DMS53 treated with DMSO at 0.1 percent for 48 hours (cell line): Measurements from ENCODE around the gene RGS3.

ENCODE experiments used
- DNase-seq: peaks from one replicate; lab custom pipeline; 2025; ENCODE audit not compliant: unreplicated experiment; lab: John Stamatoyannopoulos, UW

Gene RGS3

DNA sequence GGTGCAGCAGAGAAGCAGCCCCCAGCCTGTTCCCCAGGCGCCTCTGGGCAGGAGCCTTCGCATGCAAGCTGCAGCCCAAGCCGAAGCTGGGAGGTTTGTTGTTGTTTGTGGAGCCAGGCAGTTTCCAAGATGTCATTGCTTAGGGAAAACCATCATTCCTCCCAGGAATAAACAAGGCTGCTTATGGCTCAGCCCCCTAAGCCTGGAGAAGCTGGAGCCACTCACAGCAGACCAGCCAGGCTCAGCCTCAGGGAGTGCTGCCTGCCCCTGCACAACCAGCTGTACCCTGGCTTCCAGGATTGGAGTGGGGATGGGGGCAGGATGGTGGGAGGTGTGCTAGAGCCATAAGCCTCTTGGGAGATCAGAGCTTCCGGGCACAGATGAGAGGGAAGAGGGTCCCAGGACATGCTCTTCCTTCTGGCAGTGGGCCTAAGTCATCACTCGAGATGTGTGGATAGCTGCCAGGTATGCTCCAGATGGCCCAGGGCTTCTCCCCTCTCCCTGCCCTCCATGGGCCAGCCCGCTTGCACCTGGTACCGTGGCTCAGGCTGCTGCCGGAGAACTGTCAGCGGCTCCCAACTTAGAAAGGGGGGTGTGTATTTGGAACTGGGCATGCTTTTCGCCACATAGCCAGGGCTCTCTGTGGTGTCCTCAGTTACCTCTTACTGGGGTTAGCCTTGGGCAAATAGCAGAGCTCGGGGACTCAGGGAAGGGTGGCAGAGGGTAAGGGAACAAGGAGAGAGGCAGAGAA lies 105.2 kb downstream of the RGS3 start:
- DNase-seq, result no peak

DNA sequence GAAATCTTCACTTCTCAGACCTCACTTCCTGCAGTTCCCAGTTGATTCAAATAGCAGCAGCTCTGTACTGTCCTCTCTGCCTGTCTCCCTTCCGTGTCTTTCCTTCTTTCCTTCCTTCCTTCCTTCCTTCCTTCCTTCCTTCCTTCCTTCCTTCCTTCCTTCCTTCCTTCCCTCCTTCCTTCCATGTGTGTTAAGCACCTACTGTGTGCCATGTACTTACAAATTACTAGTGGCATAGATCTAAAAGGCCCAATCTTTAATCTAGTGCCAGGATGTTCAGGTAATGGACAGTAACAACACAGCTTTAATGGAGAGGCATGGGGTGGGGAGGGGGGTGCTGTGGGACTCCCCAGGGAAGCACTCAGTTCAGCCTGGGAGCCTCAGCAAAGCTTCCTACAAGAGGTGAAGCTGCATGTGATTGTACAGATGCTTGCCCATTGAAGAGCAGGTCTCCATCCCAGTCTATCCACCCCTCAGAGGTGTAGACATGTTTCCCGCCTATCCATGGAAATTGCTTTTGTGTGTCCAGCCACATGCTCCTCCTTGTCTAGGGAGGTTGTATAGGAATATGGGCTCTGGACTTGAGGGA lies 106.0 kb downstream of the RGS3 start:
- no peak for DNase-seq

DNA sequence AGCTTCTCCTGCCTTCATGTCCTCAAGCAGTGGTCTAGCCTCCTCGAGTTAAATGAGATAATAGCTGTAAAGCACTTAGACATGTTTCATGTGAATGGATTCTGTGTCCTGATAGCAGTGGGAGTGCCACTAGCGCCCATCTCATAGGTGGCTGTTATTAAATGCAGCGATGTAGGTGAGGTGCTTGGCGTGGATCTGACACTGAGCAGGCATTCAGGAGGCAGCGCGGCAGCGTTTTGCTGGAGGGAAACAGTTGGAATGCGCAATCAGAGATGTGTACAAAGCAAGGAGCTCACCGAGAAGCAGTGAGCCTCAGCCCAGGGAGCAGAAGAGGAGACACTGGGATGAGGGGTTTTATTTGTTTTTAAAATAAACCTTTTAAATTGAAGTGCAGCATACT lies 106.6 kb downstream of the RGS3 start:
- DNase-seq, result no peak

DNA sequence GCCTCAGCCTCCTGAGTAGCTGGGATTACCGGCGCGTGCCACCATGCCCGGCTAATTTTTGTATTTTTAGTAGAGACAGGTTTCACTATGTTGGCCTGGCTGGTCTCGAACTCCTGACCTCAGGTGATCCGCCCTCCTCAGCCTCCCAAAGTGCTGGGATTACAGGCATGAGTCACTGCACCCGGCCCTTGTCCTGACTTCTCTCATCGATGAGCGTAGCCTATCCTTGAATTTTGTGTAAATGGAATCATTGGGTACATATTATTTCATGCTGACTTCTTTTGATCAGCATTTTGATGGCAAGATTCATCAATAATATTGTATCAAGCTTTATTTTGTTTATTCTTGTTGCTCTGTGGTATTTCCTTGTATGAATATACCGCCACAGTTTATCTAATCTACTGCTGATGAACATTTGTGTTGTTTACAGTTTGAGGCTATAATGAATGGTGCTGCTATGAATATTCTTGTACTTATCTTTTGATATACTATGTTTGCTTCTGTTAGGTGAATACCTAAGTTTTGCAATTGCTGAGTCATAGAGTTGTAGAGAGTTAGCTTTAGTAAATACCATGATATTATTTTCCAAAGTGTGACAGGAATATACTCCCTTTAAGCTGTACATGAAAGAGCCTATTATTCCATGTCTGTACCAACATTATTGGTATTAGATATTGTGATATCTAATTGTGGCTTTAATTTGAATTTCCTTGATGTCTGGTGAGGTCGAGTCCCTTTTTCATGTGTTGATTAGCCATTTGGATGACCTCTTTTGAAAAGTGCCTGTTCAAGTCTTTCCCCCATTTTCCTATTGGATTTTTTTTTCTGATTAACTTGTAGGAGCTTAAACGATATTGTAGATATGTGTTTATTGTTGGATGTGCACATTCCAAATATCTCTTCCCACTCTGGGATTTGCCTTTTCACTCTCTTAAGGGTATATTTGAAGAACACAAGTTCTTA lies 107.5 kb downstream of the RGS3 start:
- no peak for DNase-seq

DNA sequence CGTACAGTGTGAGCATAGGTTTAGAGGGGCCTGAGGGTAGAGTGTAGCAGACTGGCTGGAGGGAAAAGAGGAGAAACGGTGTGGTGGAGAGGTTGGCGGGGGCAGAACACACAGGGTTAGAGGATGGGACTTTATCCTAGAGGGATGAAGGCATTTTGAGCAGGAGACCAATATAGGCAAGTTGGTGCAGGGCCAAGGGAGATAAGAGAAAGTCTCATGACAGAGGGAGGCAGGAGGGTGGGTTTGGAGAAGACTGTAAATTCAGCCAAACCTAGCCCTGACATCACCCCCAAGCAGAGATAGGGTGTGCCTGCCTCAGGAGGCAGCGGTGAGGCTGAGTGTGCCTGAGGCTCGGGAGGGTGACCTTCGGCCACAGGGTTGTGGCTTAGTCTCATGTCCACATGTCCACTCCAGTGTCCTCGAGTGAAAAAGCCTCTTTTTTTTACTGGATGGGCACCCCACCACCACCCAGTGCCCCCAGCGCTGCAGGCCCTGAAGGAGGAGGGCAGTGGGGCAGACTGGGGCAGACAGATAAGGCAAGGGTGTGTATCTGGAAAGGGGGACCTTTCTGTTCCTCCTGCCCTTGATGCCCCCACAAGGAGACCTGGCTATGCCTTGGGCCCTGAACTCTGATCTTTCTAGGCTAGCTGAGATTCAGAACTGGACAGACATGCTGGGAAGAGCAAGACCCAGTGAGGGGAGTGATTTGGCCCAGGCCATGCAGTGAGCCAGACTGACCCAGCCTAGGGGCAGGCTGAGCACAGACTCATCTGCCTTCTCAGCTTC lies 108.7 kb downstream of the RGS3 start:
- no peak for DNase-seq

DNA sequence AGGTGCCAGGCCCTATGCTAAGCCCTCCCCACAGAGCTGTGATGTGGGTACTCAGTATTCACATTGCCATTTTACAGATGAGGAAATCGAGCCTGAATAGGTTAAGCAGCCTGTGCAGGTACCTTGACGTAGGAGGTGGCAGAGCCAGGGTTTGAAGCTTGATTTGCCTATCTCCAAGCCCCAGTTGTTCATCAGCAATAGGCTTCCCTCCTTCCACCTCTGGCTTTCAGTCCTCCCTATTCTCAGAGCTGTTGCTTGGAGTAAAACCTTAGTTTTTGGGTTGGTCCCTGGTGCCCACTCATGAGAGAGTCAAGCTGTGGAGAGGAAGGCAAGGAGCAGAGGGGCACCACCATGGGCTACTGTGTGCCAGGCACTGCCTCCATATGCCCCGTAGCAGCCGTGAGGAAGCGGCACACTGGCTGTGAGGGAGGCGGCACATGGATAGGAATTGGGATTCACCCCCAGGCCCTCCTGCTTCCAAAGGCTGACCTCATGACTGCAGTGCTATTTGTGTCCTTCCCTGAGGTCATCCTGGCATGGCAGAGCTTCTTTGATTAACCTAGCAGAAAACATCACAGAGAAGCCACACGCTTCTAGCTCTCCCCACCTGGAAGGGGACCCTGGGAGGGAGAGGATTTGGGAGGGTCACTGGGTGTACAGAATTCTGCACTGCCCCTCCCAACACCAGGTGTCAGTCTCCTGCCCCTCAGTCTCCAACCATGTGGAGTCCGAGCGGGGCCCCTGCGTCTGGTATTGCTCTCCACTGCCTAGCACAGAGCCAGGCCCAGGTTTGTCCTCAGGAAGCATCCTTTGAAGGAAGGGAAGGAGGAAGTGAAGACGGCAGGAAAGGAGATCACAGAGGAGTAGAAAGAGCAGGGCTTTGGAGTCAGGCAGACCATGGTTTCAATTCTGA lies 109.8 kb downstream of the RGS3 start:
- no peak for DNase-seq

DNA sequence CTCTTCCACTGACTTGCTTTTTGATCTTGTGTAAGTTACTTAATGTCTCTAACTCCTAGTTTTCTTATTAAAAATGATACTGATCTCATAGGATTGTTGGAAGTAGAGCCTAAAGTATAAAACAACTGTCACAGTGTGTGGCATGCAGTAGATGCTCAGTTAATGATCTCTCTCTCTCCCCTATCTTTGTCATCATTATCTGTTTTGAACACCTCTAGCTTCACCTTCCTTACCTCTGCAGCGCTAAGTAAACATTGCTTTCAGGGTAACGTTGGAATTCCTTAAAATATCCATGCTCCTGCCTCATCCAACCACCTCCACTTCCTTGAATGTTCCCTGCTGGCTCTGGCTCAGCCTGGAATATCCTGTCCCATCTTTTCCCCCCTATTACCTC lies 110.4 kb downstream of the RGS3 start:
- no peak for DNase-seq

DNA sequence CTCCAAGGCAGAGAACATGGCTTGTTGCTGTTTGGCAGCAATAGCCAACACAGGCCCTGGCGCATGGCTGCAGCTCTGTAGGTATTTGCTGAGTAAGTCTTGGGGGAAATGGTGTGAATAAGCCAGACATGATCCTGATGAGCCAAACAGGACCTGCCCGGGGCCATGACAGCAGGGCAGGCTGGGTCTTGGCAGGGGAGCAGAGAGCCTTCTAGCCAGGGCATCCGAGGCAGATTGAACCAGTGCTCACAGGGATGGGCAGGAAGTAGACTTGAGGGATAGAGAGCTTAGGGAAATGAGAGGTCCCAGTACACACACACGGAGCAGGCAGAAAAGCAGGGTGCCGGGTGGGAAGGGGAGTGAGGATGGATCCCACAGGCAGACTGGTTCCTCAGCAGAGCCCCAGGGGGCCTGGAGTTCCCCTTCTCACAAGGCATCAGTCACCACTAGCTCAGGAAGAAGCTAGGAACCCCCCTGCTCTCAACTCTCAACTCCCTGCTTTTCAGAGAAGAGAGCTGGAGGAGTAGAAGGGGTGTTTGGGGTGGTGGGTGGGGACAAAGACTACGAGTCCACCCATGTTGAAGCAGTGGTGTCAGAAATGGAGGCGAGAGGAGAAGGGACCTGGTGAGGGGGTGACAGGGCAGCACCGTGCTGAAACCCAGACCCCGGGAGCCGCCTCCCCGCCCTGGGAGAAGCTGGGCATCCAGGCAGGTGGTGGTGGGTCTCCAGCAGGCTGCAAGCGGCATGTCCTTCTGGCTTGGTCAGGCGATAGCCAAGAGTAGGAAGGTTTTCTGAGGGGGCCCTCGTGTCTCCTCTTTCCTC lies 111.1 kb downstream of the RGS3 start:
- no peak for DNase-seq

DNA sequence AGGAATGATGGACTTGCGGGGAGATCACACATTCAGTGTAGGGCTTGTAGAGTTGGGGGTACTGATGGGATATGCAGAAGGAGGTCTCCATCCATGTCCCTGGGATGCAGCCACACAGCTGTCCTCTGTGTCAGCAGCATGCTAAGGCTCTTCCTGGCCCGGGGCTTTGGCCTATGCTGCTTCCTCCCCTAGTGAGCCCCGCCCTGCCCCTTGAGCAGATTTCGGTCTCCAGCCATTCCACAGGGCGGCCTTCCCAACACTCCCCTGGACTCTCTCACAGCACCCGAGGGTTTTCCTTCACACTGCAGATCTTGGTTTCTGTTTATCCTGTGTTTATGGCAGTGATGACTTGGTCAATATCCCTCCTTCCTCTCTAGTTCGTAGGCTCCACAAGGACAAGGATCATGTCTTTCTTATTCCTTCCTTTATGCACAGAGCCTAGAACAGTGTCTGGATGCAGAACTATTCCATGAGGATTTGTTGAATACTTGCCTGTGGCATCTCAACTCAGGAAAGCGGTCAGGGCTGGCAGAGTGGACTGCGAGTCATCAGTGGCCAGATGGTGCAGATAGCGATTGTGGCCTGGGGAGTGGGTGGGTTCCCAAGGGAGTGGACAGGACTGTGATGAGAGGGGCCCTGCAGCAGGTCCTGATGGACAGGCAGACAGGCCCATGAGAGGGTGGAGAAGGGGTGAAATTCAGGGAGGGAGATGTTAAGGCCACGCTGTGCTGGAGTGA lies 114.2 kb downstream of the RGS3 start:
- DNase-seq, result no peak

DNA sequence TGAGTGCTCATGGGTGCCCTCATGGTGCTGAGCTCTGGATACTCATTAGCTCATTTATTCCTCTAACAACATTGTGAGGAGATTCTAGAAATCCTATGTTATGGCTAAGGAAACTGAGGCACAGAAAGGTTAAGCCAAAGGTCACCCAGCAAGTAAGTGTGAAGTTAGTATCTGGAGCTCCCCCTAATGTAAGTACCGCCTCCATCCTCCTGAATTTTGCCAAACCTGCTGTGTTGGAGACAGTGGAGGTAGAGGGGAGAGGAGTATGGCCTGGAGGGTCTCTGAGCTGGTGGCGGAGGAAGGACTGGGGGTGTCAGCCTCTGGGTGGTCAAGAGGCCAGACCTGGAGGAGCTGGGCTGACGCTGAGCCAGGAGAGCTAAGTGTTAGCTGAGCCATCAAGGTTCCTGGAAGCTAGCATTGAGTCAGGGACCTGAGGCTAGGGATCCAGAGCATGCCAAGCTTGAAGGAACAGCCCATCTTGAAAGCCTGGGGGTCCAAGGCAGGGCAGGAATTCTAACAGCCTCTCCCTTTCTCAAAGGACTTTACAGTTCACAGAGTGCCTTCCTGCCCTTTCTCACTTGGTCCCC lies 114.8 kb downstream of the RGS3 start:
- no peak for DNase-seq

DNA sequence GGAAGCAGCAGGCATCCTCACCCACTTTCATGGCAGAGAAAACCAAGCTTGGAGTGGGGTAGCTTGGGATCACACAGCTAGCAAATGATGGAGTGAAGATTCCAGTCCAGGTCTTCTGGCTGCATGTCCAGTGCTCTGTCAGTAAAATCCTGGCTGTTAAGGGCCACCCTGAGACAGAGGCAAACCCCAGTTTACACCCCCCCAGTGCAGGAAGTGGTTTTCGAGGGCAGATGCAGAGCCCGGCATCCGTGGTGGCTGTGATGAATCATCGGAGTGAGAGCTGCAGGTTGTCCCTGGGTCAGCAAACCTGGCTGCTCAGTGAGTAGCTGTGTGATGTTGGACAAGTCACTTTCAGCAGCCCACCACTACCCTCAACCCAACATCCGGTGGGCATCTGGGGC lies 115.4 kb downstream of the RGS3 start:
- no peak for DNase-seq

DNA sequence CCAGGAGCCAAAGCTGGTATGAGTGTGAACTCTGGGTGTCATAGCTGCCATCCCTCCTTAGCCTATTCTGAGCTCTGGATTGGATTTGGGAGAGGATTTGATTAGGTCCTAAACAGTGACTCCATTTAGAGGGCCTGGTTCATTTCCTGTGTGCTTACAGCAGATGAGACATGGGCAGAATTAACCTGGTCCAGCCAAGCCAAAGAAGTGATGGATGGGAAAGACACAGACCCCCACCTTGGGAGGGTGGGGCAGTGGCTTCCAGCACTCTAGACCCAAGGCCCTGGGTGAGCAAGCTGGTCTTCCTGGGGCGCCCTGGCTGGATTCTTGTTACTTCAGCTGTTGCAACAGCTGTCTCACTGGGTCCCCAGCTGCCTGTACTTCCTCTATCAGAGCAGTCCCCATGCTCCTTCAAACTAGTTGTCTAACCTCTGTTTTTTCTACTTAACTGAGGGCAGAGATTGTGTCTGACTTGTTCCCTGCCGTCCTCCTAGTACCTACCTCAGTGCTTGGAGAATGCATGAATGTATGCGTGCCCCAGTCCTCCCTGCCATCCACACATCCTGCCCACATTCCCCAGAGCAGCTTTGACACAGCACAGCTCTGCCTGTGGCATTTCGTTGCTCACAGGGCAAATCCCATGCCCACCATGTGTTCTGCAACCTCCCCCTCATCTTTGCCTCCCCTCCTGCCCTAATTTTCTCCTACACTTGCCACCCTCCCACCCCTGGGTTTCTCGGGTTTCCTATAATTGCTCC lies 115.9 kb downstream of the RGS3 start:
- no peak for DNase-seq

DNA sequence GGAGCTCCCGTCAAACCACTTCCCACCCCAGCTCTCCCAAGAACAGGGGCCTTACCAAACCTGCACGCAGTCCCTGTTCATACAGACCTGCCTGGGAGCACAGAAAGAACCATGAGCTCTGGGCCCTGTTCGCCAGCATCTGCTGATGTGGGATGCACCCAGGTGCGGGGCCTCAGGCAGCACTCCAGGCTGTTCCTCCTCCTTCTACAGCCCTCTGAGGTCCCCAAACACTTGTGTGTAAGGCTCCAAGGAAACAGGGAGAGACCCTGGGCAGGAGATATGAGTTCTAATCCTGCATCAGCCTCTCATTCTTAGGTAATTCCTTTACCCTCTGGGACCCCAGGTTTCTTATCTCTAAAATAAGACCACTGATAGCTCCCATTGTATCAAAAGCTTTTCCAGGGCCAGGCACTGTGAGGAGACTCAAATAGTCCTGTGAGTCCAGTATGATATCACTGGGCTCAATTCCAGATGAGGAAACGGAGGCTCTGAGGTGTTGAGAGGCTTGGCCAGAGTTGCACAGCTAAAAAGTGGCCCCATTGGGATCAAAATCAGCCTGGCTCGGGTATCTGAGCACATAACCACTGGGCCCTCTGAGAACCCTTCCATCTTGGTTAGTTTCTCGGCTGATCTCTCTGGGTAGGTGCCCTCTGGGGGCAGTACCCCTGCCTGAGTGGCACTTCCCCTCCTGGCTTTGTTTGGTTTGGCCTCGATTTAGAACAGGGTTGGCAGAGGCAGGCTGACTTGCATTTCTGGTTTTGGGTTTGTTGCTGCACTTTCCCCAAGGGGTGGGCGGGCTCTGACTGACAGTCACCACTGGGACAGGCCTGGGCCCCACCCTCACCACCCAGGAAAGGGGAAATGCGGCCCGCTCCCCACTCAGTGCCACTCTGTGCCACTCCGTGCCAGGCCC lies 116.8 kb downstream of the RGS3 start:
- DNase-seq, result no peak

DNA sequence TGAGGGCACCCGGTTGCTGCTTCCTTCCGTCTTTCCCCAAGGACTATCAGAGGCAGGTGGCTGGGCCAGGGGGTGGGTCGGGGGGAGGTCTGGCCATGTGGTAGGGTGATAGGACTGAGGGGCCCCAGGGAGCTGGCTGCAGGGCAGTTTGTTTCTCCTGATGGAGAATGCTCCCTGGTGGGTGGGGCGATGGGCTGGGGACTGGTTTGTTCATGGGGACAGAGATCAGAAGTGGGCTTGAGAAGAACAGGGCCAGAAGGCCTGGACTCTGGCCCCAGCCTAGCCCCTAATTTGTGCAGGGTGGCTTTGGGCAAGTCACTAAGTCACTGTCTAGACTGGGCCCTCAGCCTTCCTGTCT lies 117.4 kb downstream of the RGS3 start:
- no peak for DNase-seq

DNA sequence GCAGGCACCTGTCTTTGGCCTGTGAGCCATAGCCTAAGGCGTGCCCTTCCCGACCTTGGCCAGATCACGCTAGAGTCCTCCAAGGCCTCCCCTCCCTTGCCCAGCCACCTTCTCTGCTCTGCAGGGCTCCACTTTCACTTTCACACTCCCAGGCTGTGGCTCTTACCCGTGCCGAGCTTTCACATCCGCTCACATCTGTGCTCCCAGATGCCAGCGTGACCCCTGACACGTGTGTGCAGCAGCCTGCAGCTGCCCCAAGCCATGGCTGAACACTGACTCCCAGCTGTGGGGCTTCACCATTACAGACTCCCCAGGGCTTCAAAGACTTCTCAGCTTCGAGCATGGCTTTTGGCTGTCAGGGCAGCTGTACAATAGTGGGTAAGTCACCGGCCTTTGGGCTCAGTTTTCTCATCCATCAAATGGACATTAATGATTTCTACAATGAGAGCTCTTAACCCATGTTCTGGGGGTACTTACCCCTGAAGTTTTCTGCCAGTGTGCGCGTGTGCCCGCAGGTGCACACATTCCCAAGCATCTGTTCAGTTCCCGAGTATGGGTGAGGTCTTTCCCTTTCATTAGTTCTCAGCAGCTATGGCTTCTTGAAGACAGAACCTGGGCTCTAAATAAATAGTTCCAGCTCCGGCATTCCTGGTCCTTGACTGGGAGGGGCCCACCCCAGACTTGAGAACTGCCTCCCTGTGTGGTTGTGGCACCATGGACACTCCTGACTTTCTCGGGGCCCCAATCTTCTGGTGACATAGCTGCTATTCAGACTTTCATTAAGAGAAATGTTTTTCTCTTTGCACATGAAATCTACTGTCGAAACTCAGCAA lies 118.6 kb downstream of the RGS3 start:
- no peak for DNase-seq
